Measurements from ENCODE around the gene DAZAP1.

- TF ChIP-seq POLR2A (IDR thresholded peaks at IDR 0.05) (no peak), CTCF (IDR thresholded peaks at IDR 0.05) (no peak), POLR2AphosphoS5 (IDR thresholded peaks at IDR 0.05) (no peak), EP300 (IDR thresholded peaks at IDR 0.05) (no peak)
These were observed 40.2 kb upstream of the DAZAP1 start for GRCh38 chr19:1366899-1367870.

Data from suprapubic skin (tissue), 4 donors.